C4-2B (cell line): ENCODE results near the gene ISCA1.

ENCODE experiments used
- H3K27ac ChIP-seq: fragments of 450-650 bp; 2 replicates; pipeline ENCODE4 v1.5.1; 2017
- CTCF ChIP-seq: fragments of 450-650 bp; conservative IDR thresholded peaks from 2 replicates; pipeline ENCODE4 v1.5.1; 2017; ENCODE audit warnings: mild to moderate bottlenecking
- ZFX ChIP-seq: fragments of 450-650 bp; IDR thresholded peaks from 2 replicates; pipeline ENCODE4 v1.6.1; 2017

The ISCA1 gene

DNA sequence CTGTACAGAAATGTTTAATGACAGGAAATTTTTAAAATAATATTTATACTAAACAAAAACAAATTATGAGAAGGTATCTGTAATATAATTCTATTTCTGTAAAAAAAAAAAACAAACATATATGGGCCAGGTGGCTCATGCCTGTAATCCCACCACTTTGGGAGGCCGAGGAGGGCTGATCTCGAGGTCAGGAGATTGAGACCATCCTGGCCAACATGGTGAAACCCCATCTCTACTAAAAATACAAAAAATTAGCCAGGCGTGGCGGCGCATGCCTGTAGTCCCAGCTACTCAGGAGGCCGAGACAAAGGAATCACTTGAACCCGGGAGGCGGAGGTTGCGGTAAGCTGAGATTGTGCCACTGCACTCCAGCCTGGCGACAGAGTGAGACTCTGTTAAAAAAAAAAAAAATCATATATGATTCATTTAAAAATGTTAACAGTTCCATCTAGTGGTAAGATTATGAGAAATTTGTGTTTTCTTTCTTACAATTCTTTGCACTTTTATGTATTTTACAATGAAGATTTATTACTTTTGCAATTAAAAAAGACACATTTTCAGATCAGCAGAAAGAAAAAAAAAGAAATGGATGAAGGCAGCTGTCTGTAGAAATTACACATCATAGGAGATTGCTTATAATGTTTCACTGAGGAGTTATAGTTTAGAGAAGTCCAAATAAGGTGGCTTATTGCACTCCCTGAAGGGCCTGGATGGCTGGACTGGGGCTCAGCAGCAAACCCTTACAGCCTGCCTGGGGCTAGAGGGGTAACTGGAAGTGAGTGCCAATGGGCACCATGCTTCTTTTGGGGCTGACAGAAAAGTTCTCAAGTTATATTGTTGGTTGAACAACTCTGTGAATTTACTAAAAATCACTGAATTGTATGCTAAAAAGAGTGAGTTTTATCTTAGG, 43.2 kb downstream of the ISCA1 start:
- no peak overlapping the region for H3K27ac ChIP-seq
- TF ChIP-seq CTCF (peak; percentile 46), ZFX (no peak)

DNA sequence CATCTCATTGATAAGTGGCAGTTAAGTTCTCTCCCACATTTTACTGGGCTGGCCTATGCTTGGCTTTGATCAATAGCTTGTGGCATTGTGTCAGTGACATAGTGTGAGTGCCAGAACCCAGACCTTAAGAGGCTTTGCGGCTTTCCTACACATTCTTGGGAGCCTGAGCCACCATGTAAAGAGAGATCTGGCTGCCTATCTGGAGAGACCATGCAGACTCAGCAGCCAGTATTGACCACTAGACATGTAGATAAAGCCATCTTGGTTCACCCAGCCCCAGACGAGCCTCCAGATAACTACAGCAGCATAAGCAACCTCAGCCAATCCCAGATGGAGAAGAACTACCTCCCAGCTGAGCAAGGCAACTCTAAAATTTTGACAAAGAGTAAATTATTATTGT, 51.5 kb downstream of the ISCA1 start:
- no peak overlapping the region for H3K27ac ChIP-seq
- TF ChIP-seq ZFX: no peak
- TF ChIP-seq CTCF: no peak

DNA sequence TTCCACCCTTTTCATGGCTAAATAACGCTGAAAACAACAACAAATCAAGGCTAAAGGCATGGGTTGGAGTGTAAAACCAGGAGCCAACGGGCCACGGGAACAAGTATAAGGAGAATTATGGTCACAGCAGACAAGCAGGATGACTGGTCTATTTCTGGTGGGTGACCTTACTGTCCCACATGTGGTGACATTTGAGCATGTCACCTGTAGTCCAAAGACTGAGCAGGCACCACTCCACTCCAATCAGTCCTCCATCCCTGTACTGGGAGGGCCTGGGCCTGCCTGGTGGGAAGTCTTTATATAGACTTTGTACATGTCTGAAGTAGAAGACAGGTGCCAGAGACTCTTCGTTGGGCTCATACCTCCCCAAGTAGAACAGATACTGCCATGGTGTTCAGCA, 59.7 kb downstream of the ISCA1 start:
- TF ChIP-seq ZFX (no peak), CTCF (no peak)

DNA sequence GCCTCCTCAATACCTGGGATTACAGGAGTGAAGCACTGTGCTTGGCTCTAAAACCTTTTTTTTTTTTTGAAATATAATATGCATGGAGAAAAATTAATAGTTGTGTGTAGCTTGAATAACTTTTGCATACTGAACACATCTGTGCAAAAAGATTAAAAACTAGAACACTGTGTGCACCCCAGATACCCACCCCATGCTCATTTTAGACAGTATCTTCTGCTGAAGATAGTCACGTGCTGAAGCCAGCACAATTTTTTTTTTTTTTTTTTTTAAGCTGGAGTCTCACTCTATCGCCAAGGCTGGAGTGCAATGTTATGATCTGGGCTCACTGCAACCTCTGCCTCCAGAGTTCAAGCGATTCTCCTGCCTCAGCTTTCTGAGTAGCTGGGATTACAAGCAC, 62.7 kb downstream of the ISCA1 start:
- no peak overlapping the region for H3K27ac ChIP-seq
- TF ChIP-seq CTCF (no peak), ZFX (no peak)

More for the DNA sequence above, 59.7 kb downstream of the ISCA1 start:
- H3K27ac ChIP-seq: no peak overlapping the region

GRCh38 chr9:86217076-86217755, 65.1 kb downstream of the ISCA1 start:
- no peak for TF ChIP-seq ZFX
- no peak for TF ChIP-seq CTCF
- no peak overlapping the region for H3K27ac ChIP-seq
